K562 (cell line): ENCODE measurements around the gene CCDC88C. TPM values are rescaled to one million over a fixed set of nuclear protein-coding genes. Genes with fewer than 3 reads are reported as not detected.
A peak's percentile ranks its signal among the peaks of the same experiment; 100 is the strongest.

ENCODE experiments used
- ARID3B ChIP-seq: fragments of 250-450 bp; sonication (Bioruptor Pico); IDR thresholded peaks from 2 replicates; pipeline ENCODE4 v1.4.0; 2020; ENCODE audit warnings: borderline replicate concordance
- BACH1 ChIP-seq: fragments of 200-800 bp; sonication (Bioruptor generic); IDR thresholded peaks from 2 replicates; pipeline ENCODE4 v1.6.1; 2016; ENCODE audit warnings: missing genetic modification characterization, missing compliant biosample characterization
- EP400 ChIP-seq: fragments of 450-650 bp; IDR thresholded peaks from 2 replicates; pipeline ENCODE4 v1.6.1; 2017; ENCODE audit warnings: antibody characterized with exemption, mild to moderate bottlenecking, moderate library complexity
- GATA2 ChIP-seq: sonication (generic); formaldehyde crosslinking; IDR thresholded peaks from 2 replicates; pipeline ENCODE4 v1.4.0; 2020; ENCODE audit warnings: mild to moderate bottlenecking, missing genetic modification reagents
- ZNF133 ChIP-seq: fragments of 250-450 bp; sonication (Bioruptor Pico); IDR thresholded peaks from 2 replicates; pipeline ENCODE4 v1.4.0; 2020; ENCODE audit warnings: mild to moderate bottlenecking
- ZNF3 ChIP-seq: fragments of 250-450 bp; sonication (Bioruptor Pico); IDR thresholded peaks from 2 replicates; pipeline ENCODE4 v1.5.0; 2021; ENCODE audit warnings: mild to moderate bottlenecking, moderate library complexity
- ZNF76 ChIP-seq: fragments of 250-450 bp; sonication (Bioruptor Pico); IDR thresholded peaks from 2 replicates; pipeline ENCODE4 v1.4.0; 2020; ENCODE audit warnings: mild to moderate bottlenecking, moderate library complexity, borderline replicate concordance
- ZSCAN32 ChIP-seq: fragments of 450-650 bp; formaldehyde crosslinking; IDR thresholded peaks from 2 replicates; pipeline ENCODE4 v1.4.0; 2020; ENCODE audit warnings: mild to moderate bottlenecking, moderate library complexity
- polyA plus RNA-seq, 8 experiments: library from polyadenylated mRNA; depleted of rRNA in 4 of 8; stranded (reverse) in 5 of 8; unstranded in 3 of 8; fragments of >200 nt; fragmentation: Nextera tagmentation in 2 of 8; fragmentation: Illumina TruSeq in 1 of 8; extraction: Ambion mirVana in 2 of 8; extraction: Trizol in 1 of 8; gene quantifications; 2 replicates each; pipeline versions ENCODE4 v1.2.1 to v1.2.3, GENCODE V29; 2011 to 2014; ENCODE audit warnings: inconsistent platforms in 1 of 8, missing spikeins in 1 of 8
- total RNA-seq, 7 experiments: library from RNA; depleted of rRNA in 6 of 7; stranded (reverse); fragments of >200 nt in 6 of 7; fragmentation: Illumina TruSeq in 2 of 7; extraction: Trizol in 2 of 7; gene quantifications; 2 replicates each; pipeline versions ENCODE4 v1.2.1 to v1.2.3, GENCODE V29; 2011 to 2021; ENCODE audit warnings: low replicate concordance in 1 of 7
- TF ChIP-seq, protein P1 (sequence below), 2 experiments: fragments of 150-350 bp in 1 of 2; IDR thresholded peaks; 2 replicates each; pipeline ENCODE4 v1.6.1; 2012 to 2016; ENCODE audit warnings: low read depth in 2 of 2, low read length in 2 of 2, mild to moderate bottlenecking in 1 of 2, moderate library complexity in 1 of 2

Gene CCDC88C
- total and polyA plus RNA-seq, 9 of the 15 experiments (the other 6 are each of a cell fraction or from before 2014, with no cell fraction given) = 0.62 to 22.5 (median 10.7) TPM

DNA sequence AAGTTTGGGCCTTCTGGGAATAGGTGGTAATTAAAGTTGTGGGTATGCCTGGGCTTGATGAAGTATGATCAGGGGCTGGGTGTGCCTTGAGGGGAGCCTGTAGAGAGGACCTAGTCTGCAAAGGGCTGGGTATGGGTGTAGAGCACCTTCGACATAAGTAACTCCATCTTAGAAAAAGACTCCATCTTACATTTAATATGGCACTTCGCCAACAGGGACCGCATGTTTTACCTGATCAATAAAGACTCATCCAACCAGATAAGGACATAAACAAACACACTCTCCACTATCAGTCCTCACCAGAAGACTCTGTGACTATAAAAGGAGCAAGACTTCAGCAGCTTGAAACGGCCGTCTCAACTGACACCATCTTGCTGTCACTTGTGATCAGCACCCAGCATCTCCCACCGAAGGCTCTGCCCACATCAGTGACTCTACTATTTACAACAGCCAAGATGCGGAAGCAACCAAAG, 149.6 kb downstream of the CCDC88C start (continued):
- TF ChIP-seq ARID3B (CRISPR knock-in tag) = peak; percentile 85; the same call in 1 of the 2 replicates
- peak; percentile 89 for TF ChIP-seq BACH1 (tag)
- TF ChIP-seq EP400 = peak; percentile 63
- TF ChIP-seq ZNF3 (CRISPR knock-in tag) = no peak
- peak; percentile 96 for TF ChIP-seq ZNF76
- 0 out of 2 replicates have a peak, but pooled peaks have one; percentile 65 for TF ChIP-seq ZNF133
- TF ChIP-seq, protein P1, sequence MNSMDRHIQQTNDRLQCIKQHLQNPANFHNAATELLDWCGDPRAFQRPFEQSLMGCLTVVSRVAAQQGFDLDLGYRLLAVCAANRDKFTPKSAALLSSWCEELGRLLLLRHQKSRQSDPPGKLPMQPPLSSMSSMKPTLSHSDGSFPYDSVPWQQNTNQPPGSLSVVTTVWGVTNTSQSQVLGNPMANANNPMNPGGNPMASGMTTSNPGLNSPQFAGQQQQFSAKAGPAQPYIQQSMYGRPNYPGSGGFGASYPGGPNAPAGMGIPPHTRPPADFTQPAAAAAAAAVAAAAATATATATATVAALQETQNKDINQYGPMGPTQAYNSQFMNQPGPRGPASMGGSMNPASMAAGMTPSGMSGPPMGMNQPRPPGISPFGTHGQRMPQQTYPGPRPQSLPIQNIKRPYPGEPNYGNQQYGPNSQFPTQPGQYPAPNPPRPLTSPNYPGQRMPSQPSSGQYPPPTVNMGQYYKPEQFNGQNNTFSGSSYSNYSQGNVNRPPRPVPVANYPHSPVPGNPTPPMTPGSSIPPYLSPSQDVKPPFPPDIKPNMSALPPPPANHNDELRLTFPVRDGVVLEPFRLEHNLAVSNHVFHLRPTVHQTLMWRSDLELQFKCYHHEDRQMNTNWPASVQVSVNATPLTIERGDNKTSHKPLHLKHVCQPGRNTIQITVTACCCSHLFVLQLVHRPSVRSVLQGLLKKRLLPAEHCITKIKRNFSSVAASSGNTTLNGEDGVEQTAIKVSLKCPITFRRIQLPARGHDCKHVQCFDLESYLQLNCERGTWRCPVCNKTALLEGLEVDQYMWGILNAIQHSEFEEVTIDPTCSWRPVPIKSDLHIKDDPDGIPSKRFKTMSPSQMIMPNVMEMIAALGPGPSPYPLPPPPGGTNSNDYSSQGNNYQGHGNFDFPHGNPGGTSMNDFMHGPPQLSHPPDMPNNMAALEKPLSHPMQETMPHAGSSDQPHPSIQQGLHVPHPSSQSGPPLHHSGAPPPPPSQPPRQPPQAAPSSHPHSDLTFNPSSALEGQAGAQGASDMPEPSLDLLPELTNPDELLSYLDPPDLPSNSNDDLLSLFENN (IDR thresholded peaks at IDR 0.05; ENCODE audit: low read depth in 2 of 2, low read length in 2 of 2) = peak in 1 of 2 experiments; percentile 78; a peak in 1 of 4 replicates
- peak; percentile 70; the same call in 1 of the 2 replicates for TF ChIP-seq GATA2 (CRISPR knock-in tag)
- TF ChIP-seq ZSCAN32 = peak; percentile 72; the same call in 1 of the 2 replicates
